ENCODE data around the gene UBR3. TPM values are rescaled to one million over a fixed set of nuclear protein-coding genes. Genes with fewer than 3 reads are reported as not detected.

The UBR3 gene
- total RNA-seq, 1 donor from 2014 or later, result 30.9 TPM

- H3K27ac Mint-ChIP-seq (ENCODE audit: unreplicated experiment), result no peak overlapping the region
- peaks cover 7% of the 10 kb centered on the region for H3K36me3 Mint-ChIP-seq (ENCODE audit: low read depth)
- H3K4me3 Mint-ChIP-seq (ENCODE audit: unreplicated experiment), result no peak overlapping the region
- H3K27me3 Mint-ChIP-seq (ENCODE audit: low read depth), result no peaks in the 10 kb centered on the region
- no peaks in the 10 kb centered on the region for H3K9me3 Mint-ChIP-seq (ENCODE audit: low read depth)
- DNase-seq (ENCODE audit: low spot score), result no peak
- no peaks in the 10 kb centered on the region for H3K4me1 Mint-ChIP-seq (ENCODE audit: low read depth)
- no peak for TF ChIP-seq CTCF (IDR thresholded peaks at IDR 0.05)
Measured at GRCh38 chr2:170086117-170086688, 258.9 kb downstream of the UBR3 start.

- H3K36me3 Mint-ChIP-seq (ENCODE audit: low read depth), result peaks cover 5% of the 10 kb centered on the region
- H3K9me3 Mint-ChIP-seq (ENCODE audit: low read depth), result peaks cover under 1% of the 10 kb centered on the region
- no peaks in the 10 kb centered on the region for H3K27me3 Mint-ChIP-seq (ENCODE audit: low read depth)
- H3K4me1 Mint-ChIP-seq (ENCODE audit: low read depth), result no peaks in the 10 kb centered on the region
- H3K4me3 Mint-ChIP-seq (ENCODE audit: unreplicated experiment), result no peak overlapping the region
- TF ChIP-seq CTCF (IDR thresholded peaks at IDR 0.05), result no peak
- DNase-seq (ENCODE audit: low spot score), result no peak
- no peak overlapping the region for H3K27ac Mint-ChIP-seq (ENCODE audit: unreplicated experiment)
Measured at GRCh38 chr2:170086751-170087412, 259.6 kb downstream of the UBR3 start.

- Mint-ChIP-seq H3K27ac (ENCODE audit: unreplicated experiment) (no peak overlapping the region), H3K36me3 (ENCODE audit: low read depth) (peaks cover 4% of the 10 kb centered on the region), H3K27me3 (ENCODE audit: low read depth) (no peaks in the 10 kb centered on the region), H3K4me3 (ENCODE audit: unreplicated experiment) (no peak overlapping the region), H3K9me3 (ENCODE audit: low read depth) (peaks cover 4% of the 10 kb centered on the region), H3K4me1 (ENCODE audit: low read depth) (no peaks in the 10 kb centered on the region)
- TF ChIP-seq CTCF (IDR thresholded peaks at IDR 0.05), result no peak
- no peak for DNase-seq (ENCODE audit: low spot score)
Measured at GRCh38 chr2:170087413-170087793, 260.1 kb downstream of the UBR3 start.

- DNase-seq (ENCODE audit: low spot score), result no peak
- peaks cover 4% of the 10 kb centered on the region for H3K9me3 Mint-ChIP-seq (ENCODE audit: low read depth)
- H3K4me1 Mint-ChIP-seq (ENCODE audit: low read depth), result no peaks in the 10 kb centered on the region
Measured at GRCh38 chr2:170088776-170089175, 261.5 kb downstream of the UBR3 start.

GRCh38 chr2:170090229-170090628, 263.0 kb downstream of the UBR3 start:
- Mint-ChIP-seq H3K4me1 (ENCODE audit: low read depth) (no peaks in the 10 kb centered on the region), H3K9me3 (ENCODE audit: low read depth) (peaks cover 4% of the 10 kb centered on the region), H3K27ac (ENCODE audit: unreplicated experiment) (no peak overlapping the region), H3K27me3 (ENCODE audit: low read depth) (no peaks in the 10 kb centered on the region), H3K4me3 (ENCODE audit: unreplicated experiment) (no peak overlapping the region), H3K36me3 (ENCODE audit: low read depth) (peaks cover 2% of the 10 kb centered on the region)
- DNase-seq (ENCODE audit: low spot score), result no peak
- TF ChIP-seq CTCF (IDR thresholded peaks at IDR 0.05), result no peak

More at GRCh38 chr2:170088776-170089175, 261.5 kb downstream of the UBR3 start:
- Mint-ChIP-seq H3K27me3 (ENCODE audit: low read depth) (no peaks in the 10 kb centered on the region), H3K27ac (ENCODE audit: unreplicated experiment) (no peak overlapping the region), H3K4me3 (ENCODE audit: unreplicated experiment) (no peak overlapping the region), H3K36me3 (ENCODE audit: low read depth) (peaks cover 2% of the 10 kb centered on the region)
- no peak for TF ChIP-seq CTCF (IDR thresholded peaks at IDR 0.05)

Data from chondrocyte (in vitro differentiated cells).